ENCODE results near the gene ARFGEF3. TPM values are rescaled to one million over a fixed set of nuclear protein-coding genes. Genes with fewer than 3 reads are reported as not detected.

Gene ARFGEF3
- total and polyA plus RNA-seq, 2 donors (not counting 1 experiment from before 2014, with no cell fraction given) = under 0.01 to 0.14 TPM

DNA sequence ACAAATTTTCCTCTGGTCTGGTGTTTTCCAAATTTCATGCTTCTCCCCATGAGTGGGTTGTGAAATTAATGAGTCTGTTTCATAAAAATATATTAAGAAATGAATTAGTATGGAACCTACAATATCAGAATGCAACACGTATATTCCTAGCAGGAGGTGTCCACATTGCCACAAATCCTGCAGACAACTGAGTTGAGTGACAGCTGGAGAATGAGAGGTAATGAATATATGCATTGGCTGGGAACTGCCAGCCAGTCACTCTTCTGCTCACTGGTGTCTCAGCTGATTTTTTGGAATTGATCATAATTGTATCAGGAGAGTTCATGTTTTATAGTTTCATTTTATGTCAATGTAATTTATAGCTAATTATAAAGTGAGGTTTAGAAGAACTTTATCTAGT lies 6.3 kb upstream of the ARFGEF3 start:
- DNase-seq (ENCODE audit: low read depth in 2 of 2) = no peak
- H2AFZ ChIP-seq (ENCODE audit: low read length) = no peak overlapping the region
- no peak for TF ChIP-seq EZH2 (IDR thresholded peaks at IDR 0.05; ENCODE audit: low read length, missing control alignments)
- TF ChIP-seq, protein P1, sequence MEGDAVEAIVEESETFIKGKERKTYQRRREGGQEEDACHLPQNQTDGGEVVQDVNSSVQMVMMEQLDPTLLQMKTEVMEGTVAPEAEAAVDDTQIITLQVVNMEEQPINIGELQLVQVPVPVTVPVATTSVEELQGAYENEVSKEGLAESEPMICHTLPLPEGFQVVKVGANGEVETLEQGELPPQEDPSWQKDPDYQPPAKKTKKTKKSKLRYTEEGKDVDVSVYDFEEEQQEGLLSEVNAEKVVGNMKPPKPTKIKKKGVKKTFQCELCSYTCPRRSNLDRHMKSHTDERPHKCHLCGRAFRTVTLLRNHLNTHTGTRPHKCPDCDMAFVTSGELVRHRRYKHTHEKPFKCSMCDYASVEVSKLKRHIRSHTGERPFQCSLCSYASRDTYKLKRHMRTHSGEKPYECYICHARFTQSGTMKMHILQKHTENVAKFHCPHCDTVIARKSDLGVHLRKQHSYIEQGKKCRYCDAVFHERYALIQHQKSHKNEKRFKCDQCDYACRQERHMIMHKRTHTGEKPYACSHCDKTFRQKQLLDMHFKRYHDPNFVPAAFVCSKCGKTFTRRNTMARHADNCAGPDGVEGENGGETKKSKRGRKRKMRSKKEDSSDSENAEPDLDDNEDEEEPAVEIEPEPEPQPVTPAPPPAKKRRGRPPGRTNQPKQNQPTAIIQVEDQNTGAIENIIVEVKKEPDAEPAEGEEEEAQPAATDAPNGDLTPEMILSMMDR (conservative IDR thresholded peaks at IDR 0.05 in 1 of 2, IDR thresholded peaks at IDR 0.05 in 1 of 2; ENCODE audit: low read depth in 1 of 2, low read length in 2 of 2) = no peak
- H3K27me3 ChIP-seq (ENCODE audit: control insufficient read depth, insufficient read depth, low read length) = peaks cover 8% of the 10 kb centered on the region
- no peak overlapping the region for H3K4me3 ChIP-seq (replicated peaks in 1 of 4; ENCODE audit: control extremely low read depth in 1 of 4, insufficient read depth in 1 of 4, low read depth in 3 of 4, low read length in 4 of 4)
- no peak overlapping the region for H3K4me2 ChIP-seq (ENCODE audit: extremely low read depth, insufficient read depth, low read length)
- H3K36me3 ChIP-seq (ENCODE audit: control insufficient read depth, insufficient read depth, low read length) = no peaks in the 10 kb centered on the region
- no peaks in the 10 kb centered on the region for H3K4me1 ChIP-seq (ENCODE audit: control insufficient read depth, extremely low read depth, insufficient read depth, low read length)
- H3K9ac ChIP-seq (ENCODE audit: insufficient read depth, low read length) = no peak overlapping the region
- no peaks in the 10 kb centered on the region for H3K9me3 ChIP-seq (ENCODE audit: control insufficient read depth, insufficient read depth, low read depth, low read length)
- H3K27ac ChIP-seq (ENCODE audit: insufficient read depth, low read length) = no peak overlapping the region
- H3K79me2 ChIP-seq (ENCODE audit: control insufficient read depth, insufficient read depth, low read length) = no peaks in the 10 kb centered on the region
- no peaks in the 10 kb centered on the region for H4K20me1 ChIP-seq (ENCODE audit: control insufficient read depth, extremely low read depth, insufficient read depth, low read length)

DNA sequence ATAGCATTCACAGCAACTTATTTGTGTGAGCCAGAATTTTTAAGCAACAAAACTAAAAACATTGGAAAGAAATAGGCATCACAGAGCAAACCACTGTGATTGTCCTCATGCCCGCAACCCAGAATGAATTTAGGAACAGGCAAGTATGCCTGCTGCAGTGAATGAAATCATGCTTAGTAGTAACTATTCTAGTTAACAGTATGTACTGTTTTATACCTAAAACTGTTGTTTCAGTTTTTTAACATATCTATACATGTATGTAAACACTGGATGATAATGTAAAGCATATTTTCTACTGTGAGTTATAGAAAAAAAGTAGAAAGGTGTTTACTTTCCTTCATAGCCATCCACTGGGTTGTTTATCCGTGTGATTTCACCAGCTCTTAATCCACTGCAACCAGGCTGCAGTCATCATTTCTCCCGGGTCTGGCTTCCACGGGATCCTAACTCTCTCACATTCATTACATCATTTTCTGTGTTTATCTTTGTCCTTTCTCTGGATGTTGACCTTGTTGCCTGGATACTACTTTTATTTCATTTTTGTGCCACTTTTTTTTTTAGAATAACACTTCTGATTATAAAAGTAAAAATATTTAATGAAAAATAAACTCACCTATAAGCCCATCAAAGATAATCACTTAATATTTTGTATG lies 3.6 kb upstream of the ARFGEF3 start:
- H3K9ac ChIP-seq (ENCODE audit: insufficient read depth, low read length) = no peak overlapping the region

DNA sequence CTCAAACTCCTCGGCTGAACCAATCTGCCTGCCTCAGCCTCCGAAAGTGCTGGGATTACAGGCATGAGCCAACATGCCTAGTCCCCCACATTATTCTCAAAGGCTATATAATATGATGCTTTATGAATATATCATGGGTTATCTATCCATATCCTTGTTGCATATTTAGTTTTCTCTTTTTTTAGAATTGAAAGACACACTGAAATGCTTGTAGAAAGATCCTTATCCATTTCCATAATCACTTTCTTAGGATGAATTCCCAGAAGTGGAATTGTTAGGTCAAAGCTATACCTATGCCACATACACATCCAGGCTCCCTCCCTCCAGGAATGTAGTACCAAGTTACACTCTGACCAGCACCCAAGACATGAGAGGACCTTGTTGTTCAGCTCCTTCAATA lies 2.5 kb upstream of the ARFGEF3 start:
- Histone ChIP-seq H2AFZ (ENCODE audit: low read length) (no peak overlapping the region), H3K27me3 (ENCODE audit: control insufficient read depth, insufficient read depth, low read length) (peaks cover 34% of the 10 kb centered on the region), H3K4me2 (ENCODE audit: extremely low read depth, insufficient read depth, low read length) (no peak overlapping the region), H4K20me1 (ENCODE audit: control insufficient read depth, extremely low read depth, insufficient read depth, low read length) (no peaks in the 10 kb centered on the region), H3K9me3 (ENCODE audit: control insufficient read depth, insufficient read depth, low read depth, low read length) (no peaks in the 10 kb centered on the region), H3K4me1 (ENCODE audit: control insufficient read depth, extremely low read depth, insufficient read depth, low read length) (peaks cover 2% of the 10 kb centered on the region), H3K4me3 (replicated peaks in 1 of 4; ENCODE audit: control extremely low read depth in 1 of 4, insufficient read depth in 1 of 4, low read depth in 3 of 4, low read length in 4 of 4) (no peak overlapping the region), H3K36me3 (ENCODE audit: control insufficient read depth, insufficient read depth, low read length) (no peaks in the 10 kb centered on the region), H3K9ac (ENCODE audit: insufficient read depth, low read length) (no peak overlapping the region), H3K27ac (ENCODE audit: insufficient read depth, low read length) (no peak overlapping the region), H3K79me2 (ENCODE audit: control insufficient read depth, insufficient read depth, low read length) (no peaks in the 10 kb centered on the region)
- no peak for DNase-seq (ENCODE audit: low read depth in 2 of 2)
- TF ChIP-seq, protein P1 (conservative IDR thresholded peaks at IDR 0.05 in 1 of 2, IDR thresholded peaks at IDR 0.05 in 1 of 2; ENCODE audit: low read depth in 1 of 2, low read length in 2 of 2) = no peak
- TF ChIP-seq EZH2 (IDR thresholded peaks at IDR 0.05; ENCODE audit: low read length, missing control alignments) = no peak

More for the DNA sequence above, 3.6 kb upstream of the ARFGEF3 start:
- Histone ChIP-seq H3K4me3 (replicated peaks in 1 of 4; ENCODE audit: control extremely low read depth in 1 of 4, insufficient read depth in 1 of 4, low read depth in 3 of 4, low read length in 4 of 4) (no peak overlapping the region), H3K4me1 (ENCODE audit: control insufficient read depth, extremely low read depth, insufficient read depth, low read length) (peaks cover 2% of the 10 kb centered on the region), H3K9me3 (ENCODE audit: control insufficient read depth, insufficient read depth, low read depth, low read length) (no peaks in the 10 kb centered on the region), H4K20me1 (ENCODE audit: control insufficient read depth, extremely low read depth, insufficient read depth, low read length) (no peaks in the 10 kb centered on the region), H3K27ac (ENCODE audit: insufficient read depth, low read length) (no peak overlapping the region), H3K36me3 (ENCODE audit: control insufficient read depth, insufficient read depth, low read length) (no peaks in the 10 kb centered on the region), H3K79me2 (ENCODE audit: control insufficient read depth, insufficient read depth, low read length) (no peaks in the 10 kb centered on the region), H2AFZ (ENCODE audit: low read length) (no peak overlapping the region), H3K27me3 (ENCODE audit: control insufficient read depth, insufficient read depth, low read length) (peaks cover 26% of the 10 kb centered on the region), H3K4me2 (ENCODE audit: extremely low read depth, insufficient read depth, low read length) (no peak overlapping the region)
- peak in 1 of 2 donors; percentile 3 for DNase-seq (ENCODE audit: low read depth in 2 of 2)
- TF ChIP-seq, protein P1 (conservative IDR thresholded peaks at IDR 0.05 in 1 of 2, IDR thresholded peaks at IDR 0.05 in 1 of 2; ENCODE audit: low read depth in 1 of 2, low read length in 2 of 2) = no peak
- TF ChIP-seq EZH2 (IDR thresholded peaks at IDR 0.05; ENCODE audit: low read length, missing control alignments) = no peak
